ENCODE measurements around the gene CCDC178. TPM values are rescaled to one million over a fixed set of nuclear protein-coding genes. Genes with fewer than 3 reads are reported as not detected.
"Not testable (repeated sequence)": the region's sequence is repeated elsewhere in the genome, so short reads cannot be mapped to it uniquely, and the experiment has no call there.

CCDC178 gene
- polyA plus RNA-seq, 1 donor from 2014 or later = not detected

GRCh38 chr18:32956591-32957315, 483.8 kb downstream of the CCDC178 start:
- no peak overlapping the region for H3K4me3 ChIP-seq (ENCODE audit: low read length)
- no peaks in the 10 kb centered on the region for H3K79me2 ChIP-seq (replicated peaks; ENCODE audit: insufficient read depth, low read length)
- no peak overlapping the region for H3K9ac ChIP-seq (ENCODE audit: low read length)
- no peaks in the 10 kb centered on the region for H4K20me1 ChIP-seq (ENCODE audit: insufficient read depth)
- no peak for TF ChIP-seq EZH2 (IDR thresholded peaks at IDR 0.05; ENCODE audit: borderline replicate concordance, insufficient read depth, low read length, poor library complexity, severe bottlenecking)
- no peak for TF ChIP-seq POLR2AphosphoS5 (IDR thresholded peaks at IDR 0.05)
- no peak for TF ChIP-seq MXI1 (conservative IDR thresholded peaks at IDR 0.05; ENCODE audit: poor library complexity, severe bottlenecking)
- TF ChIP-seq, protein P1, sequence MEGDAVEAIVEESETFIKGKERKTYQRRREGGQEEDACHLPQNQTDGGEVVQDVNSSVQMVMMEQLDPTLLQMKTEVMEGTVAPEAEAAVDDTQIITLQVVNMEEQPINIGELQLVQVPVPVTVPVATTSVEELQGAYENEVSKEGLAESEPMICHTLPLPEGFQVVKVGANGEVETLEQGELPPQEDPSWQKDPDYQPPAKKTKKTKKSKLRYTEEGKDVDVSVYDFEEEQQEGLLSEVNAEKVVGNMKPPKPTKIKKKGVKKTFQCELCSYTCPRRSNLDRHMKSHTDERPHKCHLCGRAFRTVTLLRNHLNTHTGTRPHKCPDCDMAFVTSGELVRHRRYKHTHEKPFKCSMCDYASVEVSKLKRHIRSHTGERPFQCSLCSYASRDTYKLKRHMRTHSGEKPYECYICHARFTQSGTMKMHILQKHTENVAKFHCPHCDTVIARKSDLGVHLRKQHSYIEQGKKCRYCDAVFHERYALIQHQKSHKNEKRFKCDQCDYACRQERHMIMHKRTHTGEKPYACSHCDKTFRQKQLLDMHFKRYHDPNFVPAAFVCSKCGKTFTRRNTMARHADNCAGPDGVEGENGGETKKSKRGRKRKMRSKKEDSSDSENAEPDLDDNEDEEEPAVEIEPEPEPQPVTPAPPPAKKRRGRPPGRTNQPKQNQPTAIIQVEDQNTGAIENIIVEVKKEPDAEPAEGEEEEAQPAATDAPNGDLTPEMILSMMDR (IDR thresholded peaks at IDR 0.05; ENCODE audit: poor library complexity, severe bottlenecking) = peak; percentile 40
- no peak for TF ChIP-seq TAF1 (IDR thresholded peaks at IDR 0.05; ENCODE audit: low read depth)
- TF ChIP-seq RAD21 (conservative IDR thresholded peaks at IDR 0.05) = no peak
- no peak for TF ChIP-seq REST (IDR thresholded peaks at IDR 0.05; ENCODE audit: borderline replicate concordance)
- TF ChIP-seq SMC3 (conservative IDR thresholded peaks at IDR 0.05; ENCODE audit: poor library complexity) = no peak
- H3F3A ChIP-seq (ENCODE audit: insufficient read depth, low read length, poor library complexity, severe bottlenecking) = no peaks in the 10 kb centered on the region
- no peak overlapping the region for H3K27ac ChIP-seq (ENCODE audit: low read length)
- no peaks in the 10 kb centered on the region for H3K36me3 ChIP-seq (ENCODE audit: insufficient read depth, low read length)
- H3K27me3 ChIP-seq (ENCODE audit: insufficient read depth, low read depth, low read length) = no peaks in the 10 kb centered on the region
- no peak overlapping the region for H3K4me2 ChIP-seq (ENCODE audit: low read length)
- H3K9me3 ChIP-seq (ENCODE audit: low read length) = no peaks in the 10 kb centered on the region
- no peaks in the 10 kb centered on the region for H3K9me2 ChIP-seq (ENCODE audit: insufficient read depth, low read length)
- no peak overlapping the region for H2AFZ ChIP-seq (ENCODE audit: low read depth, low read length)

- not testable (repeated sequence) for H3K79me2 ChIP-seq (replicated peaks; ENCODE audit: insufficient read depth, low read length); H3K36me3 ChIP-seq (ENCODE audit: insufficient read depth, low read length); H3K4me2 ChIP-seq (ENCODE audit: low read length); H3K27me3 ChIP-seq (ENCODE audit: insufficient read depth, low read depth, low read length); H4K20me1 ChIP-seq (ENCODE audit: insufficient read depth); H3K4me3 ChIP-seq (ENCODE audit: low read length); H2AFZ ChIP-seq (ENCODE audit: low read depth, low read length); H3K9me2 ChIP-seq (ENCODE audit: insufficient read depth, low read length); H3K27ac ChIP-seq (ENCODE audit: low read length); H3K9ac ChIP-seq (ENCODE audit: low read length); H3K9me3 ChIP-seq (ENCODE audit: low read length); H3F3A ChIP-seq (ENCODE audit: insufficient read depth, low read length, poor library complexity, severe bottlenecking)
These were observed 488.2 kb downstream of the CCDC178 start for GRCh38 chr18:32952318-32952717.

GRCh38 chr18:32937597-32937996, 502.9 kb downstream of the CCDC178 start:
- no peak overlapping the region for H3K27ac ChIP-seq (ENCODE audit: low read length)
- no peaks in the 10 kb centered on the region for H3K9me2 ChIP-seq (ENCODE audit: insufficient read depth, low read length)
- no peak overlapping the region for H3K4me3 ChIP-seq (ENCODE audit: low read length)
- no peak overlapping the region for H3K9ac ChIP-seq (ENCODE audit: low read length)
- no peaks in the 10 kb centered on the region for H3K79me2 ChIP-seq (replicated peaks; ENCODE audit: insufficient read depth, low read length)
- no peaks in the 10 kb centered on the region for H4K20me1 ChIP-seq (ENCODE audit: insufficient read depth)
- TF ChIP-seq EP300 (conservative IDR thresholded peaks at IDR 0.05; ENCODE audit: poor library complexity, severe bottlenecking) (no peak), POLR2AphosphoS5 (IDR thresholded peaks at IDR 0.05) (no peak), RAD21 (conservative IDR thresholded peaks at IDR 0.05) (no peak), EZH2 (IDR thresholded peaks at IDR 0.05; ENCODE audit: borderline replicate concordance, insufficient read depth, low read length, poor library complexity, severe bottlenecking) (no peak), SMC3 (conservative IDR thresholded peaks at IDR 0.05; ENCODE audit: poor library complexity) (no peak), MXI1 (conservative IDR thresholded peaks at IDR 0.05; ENCODE audit: poor library complexity, severe bottlenecking) (no peak), REST (IDR thresholded peaks at IDR 0.05; ENCODE audit: borderline replicate concordance) (no peak), TAF1 (IDR thresholded peaks at IDR 0.05; ENCODE audit: low read depth) (no peak)
- TF ChIP-seq, protein P1 (IDR thresholded peaks at IDR 0.05; ENCODE audit: poor library complexity, severe bottlenecking) = no peak
- H3F3A ChIP-seq (ENCODE audit: insufficient read depth, low read length, poor library complexity, severe bottlenecking) = no peaks in the 10 kb centered on the region
- no peak overlapping the region for H2AFZ ChIP-seq (ENCODE audit: low read depth, low read length)
- no peak overlapping the region for H3K4me2 ChIP-seq (ENCODE audit: low read length)
- no peaks in the 10 kb centered on the region for H3K9me3 ChIP-seq (ENCODE audit: low read length)
- H3K36me3 ChIP-seq (ENCODE audit: insufficient read depth, low read length) = no peaks in the 10 kb centered on the region
- H3K27me3 ChIP-seq (ENCODE audit: insufficient read depth, low read depth, low read length) = no peaks in the 10 kb centered on the region
